D721Med (cell line): ENCODE measurements around the gene STK11IP.

ENCODE experiments used
- DNase-seq: peaks from one replicate; pipeline ENCODE4 v3.0.0; 2011; ENCODE audit warnings: low spot score; ENCODE audit not compliant: insufficient read length
- FAIRE-seq: peaks from 2 replicates; lab custom pipeline; 2011; peaks lifted over from hg19 to GRCh38; lab: Jason Lieb, UNC
- CTCF ChIP-seq: IDR thresholded peaks from 2 replicates; pipeline ENCODE4 v1.5.1; 2012; ENCODE audit warnings: mild to moderate bottlenecking, control low read depth; ENCODE audit not compliant: insufficient read depth; ENCODE audit errors: missing control alignments

Gene STK11IP

GRCh38 chr2:219620546-219620945 lies 22.9 kb downstream of the STK11IP start:
- FAIRE-seq (no peak), DNase-seq (no peak)
- no peak for TF ChIP-seq CTCF

GRCh38 chr2:219621935-219622334 lies 24.3 kb downstream of the STK11IP start:
- FAIRE-seq = no peak
- DNase-seq = no peak
- TF ChIP-seq CTCF = no peak

GRCh38 chr2:219622472-219622871 lies 24.8 kb downstream of the STK11IP start:
- DNase-seq = no peak
- no peak for TF ChIP-seq CTCF
- no peak for FAIRE-seq

- DNase-seq = no peak
- no peak for FAIRE-seq
- no peak for TF ChIP-seq CTCF
These were observed 26.9 kb downstream of the STK11IP start for GRCh38 chr2:219624565-219624964.

GRCh38 chr2:219625179-219625578 lies 27.5 kb downstream of the STK11IP start:
- no peak for DNase-seq
- no peak for FAIRE-seq
- no peak for TF ChIP-seq CTCF

GRCh38 chr2:219626540-219626939 lies 28.9 kb downstream of the STK11IP start:
- no peak for FAIRE-seq
- DNase-seq = no peak
- TF ChIP-seq CTCF = no peak

GRCh38 chr2:219627103-219628100 lies 29.7 kb downstream of the STK11IP start, which contains the start of gene SLC4A3:
Gene SLC4A3 (plus strand): TSS chr2:219627630. CDS start chr2:219627993, 363 bp downstream.
- DNase-seq (peak; percentile 72), FAIRE-seq (no peak)
- TF ChIP-seq CTCF = no peak
